Ramos (cell line): ENCODE measurements around the gene PIMREG.
"Not testable (repeated sequence)": the region's sequence is repeated elsewhere in the genome, so short reads cannot be mapped to it uniquely, and the experiment has no call there.

Source experiments
- in situ Hi-C: fragments of 300-500 bp; cut with MboI; formaldehyde crosslinking; loops from one replicate; pipeline ENCODE4 v1.14.3; 2022; ENCODE audit warnings: low sequenced_read_pairs; ENCODE audit not compliant: unreplicated experiment

PIMREG gene

DNA sequence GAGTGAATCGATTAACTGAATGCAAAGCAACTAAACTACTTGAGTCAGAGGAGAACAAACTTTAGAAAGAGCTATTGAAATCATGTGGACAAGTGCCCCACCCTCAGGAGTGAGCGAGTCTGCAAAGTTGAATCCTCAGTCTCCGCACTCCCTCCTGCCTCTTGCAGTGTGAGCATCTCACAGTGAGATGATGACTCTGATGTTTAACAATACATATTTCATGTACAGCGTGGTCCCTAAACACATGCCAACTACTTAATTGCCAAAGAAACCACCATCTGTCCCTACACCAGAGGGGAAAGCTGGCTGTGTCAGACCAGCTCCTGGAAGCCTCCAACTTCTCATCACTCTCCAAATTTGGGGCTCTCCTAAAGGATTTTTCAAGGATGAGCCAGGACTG is 31.2 kb downstream of the PIMREG start:
- in situ Hi-C loops, result no loop called here

DNA sequence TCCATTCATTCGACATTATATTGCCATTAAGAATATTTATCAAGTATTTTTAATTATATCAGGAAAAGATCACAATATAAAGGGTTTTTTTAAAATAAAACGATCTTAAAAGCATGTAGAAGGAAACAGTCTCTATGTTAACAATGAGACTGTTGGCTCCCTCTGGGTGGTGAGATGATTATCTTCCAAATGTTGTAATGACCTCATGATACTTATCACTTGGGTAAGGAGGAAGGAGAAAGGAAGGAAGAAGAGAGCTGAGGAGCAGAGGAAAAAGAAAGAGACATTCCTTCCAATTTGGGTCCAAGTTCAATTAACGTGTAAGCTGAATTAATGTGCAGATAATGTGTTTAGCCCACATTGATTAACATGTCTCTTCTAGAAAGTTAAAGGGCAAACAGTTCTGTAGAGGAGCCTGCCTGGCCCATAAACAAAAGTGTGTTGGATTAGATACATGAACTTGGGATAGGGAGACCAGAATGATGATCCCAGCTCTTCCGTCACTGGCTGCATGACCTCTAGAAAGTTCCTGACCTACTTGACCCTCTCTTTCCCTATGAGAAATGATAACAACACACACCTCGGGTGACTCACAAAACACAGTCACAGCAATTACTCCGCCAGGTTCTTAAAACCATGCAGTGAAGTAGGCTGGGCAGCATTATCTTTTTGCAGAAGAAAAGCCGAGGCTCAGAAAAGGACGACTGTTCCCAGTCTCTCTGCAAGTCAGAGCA is 32.0 kb downstream of the PIMREG start:
- in situ Hi-C loops, result no loop called here

DNA sequence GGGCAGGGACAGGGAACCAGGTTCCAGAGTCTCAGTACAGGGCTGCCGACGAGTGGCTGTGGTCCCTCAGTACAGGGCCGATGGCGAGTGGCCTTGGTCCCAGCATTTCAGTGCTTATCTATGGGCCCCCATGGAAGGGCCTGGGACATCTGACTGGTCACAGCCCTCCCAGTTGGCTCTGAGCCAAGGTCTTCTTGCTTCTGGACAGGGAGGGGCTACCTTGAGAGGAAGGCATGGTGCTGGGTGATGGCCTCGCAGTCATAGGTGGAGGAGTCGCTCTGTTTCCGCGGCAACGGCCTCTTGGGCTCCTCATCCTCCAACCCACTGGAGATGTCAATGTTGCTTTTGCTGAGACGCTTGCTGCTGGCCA is 32.5 kb downstream of the PIMREG start:
- in situ Hi-C loops, result no loop called here

DNA sequence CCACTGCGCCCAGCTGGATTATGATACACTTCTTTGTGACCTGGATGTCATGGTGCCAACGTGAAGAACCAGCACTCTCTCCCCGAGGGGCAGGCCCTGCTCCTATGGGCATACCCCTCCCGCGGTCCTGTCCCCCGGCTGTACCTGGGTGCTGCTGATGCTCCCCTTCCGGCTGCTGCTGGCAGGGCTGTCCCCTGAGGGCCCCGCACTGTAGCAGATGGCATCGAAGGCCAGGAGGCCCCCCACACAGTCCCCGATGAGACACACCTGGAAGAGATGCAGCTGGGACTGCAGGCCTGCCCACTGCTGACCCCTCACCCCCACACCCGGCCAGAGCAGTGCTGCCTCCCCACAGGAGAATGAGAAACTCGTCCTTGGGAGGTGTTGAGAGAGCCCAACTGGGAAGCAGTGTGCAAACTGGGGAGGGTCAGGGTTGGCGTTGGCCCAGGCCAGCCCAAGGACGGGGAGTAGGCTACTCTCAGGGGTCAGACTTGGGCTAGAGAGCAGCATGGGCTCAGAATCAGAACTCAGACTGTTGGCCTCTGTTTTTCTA is 33.7 kb downstream of the PIMREG start:
- in situ Hi-C loops, result no loop called here

DNA sequence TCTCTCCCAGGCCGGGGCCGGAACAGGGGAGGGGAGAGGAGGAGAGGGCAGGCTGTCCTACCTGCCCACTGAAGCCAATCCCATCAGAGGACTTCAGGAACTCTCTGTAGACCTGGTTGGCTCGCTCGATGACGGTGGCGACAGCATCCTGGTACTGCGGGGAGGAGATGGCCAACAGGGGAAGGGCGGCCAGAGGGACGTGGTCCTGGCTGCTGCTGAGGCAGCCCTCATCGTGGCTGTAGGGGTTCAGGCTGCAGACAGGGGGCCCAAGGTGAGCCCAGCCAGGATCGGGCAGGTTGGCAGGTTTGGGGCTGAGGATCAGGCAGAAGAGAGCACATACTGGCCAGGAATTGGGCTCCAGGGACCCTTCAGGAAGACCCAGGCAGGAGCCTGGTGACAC is 34.2 kb downstream of the PIMREG start:
- in situ Hi-C loops, result no loop called here

DNA sequence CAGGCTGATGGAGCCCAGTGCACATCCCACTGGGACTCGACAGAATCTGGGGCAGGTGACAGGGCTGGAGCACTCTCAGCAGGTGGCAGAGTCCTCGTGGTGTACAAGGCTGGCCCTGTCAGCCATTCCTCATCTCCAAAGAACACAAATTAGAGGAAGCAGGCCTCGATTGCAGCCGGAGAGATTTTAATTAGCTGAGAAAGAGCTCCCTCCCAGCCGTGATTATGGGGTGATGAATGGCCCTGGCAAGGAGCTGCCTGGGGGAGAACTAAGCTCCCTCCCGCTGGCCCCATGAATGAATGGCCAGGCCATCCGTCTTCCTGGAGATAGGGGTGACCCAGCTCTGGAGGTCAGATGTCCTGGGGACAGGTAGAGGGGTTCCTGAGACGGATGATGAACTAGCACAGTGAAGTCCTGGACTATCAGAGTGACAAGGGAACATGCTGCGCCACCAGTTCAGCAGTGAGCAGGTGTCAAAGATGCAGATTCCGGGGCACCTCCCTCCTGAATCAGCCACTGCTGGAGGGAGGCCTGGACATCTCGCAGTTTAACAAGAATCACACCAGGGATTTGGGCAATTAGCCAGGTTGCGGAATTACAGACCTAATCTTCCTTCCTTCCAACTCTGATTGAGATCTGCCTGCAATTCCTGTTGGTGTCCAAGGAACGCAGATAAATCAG is 35.5 kb downstream of the PIMREG start:
- in situ Hi-C loops, result no loop called here

DNA sequence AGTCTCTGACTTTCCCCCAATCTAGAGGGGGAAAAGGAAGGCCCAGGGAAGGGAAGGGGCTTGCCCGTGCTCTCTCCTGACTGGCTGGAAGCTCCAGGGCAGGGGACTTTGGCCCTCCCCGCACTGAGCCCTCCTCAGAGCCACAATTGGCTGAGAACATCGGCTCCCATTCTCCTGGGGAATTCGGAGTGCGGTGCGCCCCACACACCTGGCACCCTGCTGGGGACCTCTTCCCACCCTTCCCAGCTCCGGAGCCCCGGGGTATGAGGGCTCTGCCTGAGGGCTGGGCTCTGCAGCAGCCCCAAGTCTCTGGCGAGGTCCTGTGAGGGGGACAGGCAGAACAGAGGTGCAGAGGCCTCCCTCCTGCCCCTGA is 36.0 kb downstream of the PIMREG start:
- in situ Hi-C loops, result no loop called here

DNA sequence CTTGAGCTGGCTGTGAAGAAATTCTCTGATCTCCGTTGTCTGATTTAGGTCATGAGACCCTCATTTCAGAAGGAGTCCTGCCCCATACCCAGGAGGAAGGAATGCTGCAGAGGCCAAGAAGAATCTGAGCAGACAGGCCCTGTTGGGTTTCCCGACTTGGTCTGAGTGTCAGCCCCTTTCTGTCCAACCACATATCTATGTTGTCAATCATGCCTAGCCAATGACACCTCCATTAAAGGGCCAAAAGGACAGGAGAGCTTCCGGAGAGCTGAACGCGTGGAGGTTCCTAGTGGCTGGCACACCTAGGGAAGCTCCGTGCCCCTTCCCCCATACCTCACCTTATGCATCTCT is 37.8 kb downstream of the PIMREG start:
- in situ Hi-C loops, result no loop called here

DNA sequence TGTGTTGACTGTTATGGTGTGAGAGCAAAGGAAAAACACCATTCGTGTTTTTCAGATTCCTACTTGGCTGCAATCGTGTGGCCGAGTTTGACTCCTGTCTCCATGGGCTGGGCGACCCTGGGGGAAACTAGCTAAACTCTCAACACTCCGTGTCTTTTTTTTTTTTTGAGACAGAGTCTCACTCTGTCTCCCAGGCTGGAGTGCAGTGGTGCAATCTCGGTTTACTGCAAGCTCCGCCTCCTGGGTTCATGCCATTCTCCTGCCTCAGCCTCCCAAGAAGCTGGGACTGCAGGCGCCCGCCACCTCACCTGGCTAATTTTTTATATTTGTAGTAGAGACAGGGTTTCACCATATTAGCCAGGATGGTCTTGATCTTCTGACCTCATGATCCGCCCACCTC is 38.5 kb downstream of the PIMREG start:
- in situ Hi-C loops, result not testable (repeated sequence)

DNA sequence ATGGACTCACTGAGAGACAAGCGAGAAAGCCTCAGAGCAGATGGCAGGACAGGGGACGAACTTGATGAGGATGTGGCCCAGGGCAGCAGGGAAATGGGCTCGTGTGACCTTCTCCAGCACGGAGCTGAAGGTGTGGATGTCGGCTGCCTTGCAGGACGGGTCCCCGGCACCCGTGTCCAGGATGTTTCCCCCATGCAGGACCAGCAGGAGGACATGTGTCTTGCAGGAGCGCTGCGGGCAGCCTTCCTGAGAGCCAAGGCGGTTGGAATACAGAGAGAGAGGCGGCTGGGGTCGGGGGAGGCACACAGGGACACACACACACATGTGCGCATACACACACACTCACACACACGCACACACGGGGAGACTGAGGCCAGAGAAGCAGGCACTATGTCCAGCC is 39.3 kb downstream of the PIMREG start:
- in situ Hi-C loops, result no loop called here

DNA sequence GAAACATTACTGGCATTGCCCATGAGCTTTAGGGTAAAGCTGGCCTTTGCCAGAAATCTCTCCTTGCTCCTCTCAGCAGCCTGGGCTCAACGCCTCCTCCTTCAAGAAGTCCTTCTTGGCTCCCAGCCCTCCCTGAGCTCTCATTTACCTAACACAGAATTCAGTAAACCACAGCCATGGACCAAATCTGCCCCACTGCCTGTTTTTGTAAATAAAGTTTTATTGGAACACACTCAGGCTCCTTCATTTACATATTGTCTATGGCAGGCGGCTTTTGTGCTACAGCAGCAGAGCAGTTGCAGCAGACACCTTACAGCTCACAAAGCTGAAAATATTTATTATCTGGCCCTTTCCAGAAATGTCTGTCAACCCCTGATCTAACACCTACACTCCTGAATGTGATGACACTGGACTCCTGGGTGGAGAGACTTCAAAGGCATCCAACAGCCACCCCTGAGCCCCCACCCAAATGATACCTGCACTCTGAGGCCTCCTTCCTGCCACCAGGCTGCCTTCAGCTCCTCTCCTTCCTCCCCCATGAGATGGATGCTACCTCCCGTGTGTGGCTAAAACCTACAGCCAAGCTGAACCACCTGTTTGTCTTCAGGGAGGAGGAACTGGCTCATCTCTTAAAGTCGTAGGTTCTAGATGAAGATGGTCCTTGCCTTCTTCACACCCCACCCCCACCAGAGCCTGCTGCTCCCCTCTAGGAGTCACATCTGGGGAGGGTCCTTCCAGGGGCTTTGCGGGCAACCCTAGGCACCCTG is 41.6 kb downstream of the PIMREG start:
- in situ Hi-C loops, result no loop called here

DNA sequence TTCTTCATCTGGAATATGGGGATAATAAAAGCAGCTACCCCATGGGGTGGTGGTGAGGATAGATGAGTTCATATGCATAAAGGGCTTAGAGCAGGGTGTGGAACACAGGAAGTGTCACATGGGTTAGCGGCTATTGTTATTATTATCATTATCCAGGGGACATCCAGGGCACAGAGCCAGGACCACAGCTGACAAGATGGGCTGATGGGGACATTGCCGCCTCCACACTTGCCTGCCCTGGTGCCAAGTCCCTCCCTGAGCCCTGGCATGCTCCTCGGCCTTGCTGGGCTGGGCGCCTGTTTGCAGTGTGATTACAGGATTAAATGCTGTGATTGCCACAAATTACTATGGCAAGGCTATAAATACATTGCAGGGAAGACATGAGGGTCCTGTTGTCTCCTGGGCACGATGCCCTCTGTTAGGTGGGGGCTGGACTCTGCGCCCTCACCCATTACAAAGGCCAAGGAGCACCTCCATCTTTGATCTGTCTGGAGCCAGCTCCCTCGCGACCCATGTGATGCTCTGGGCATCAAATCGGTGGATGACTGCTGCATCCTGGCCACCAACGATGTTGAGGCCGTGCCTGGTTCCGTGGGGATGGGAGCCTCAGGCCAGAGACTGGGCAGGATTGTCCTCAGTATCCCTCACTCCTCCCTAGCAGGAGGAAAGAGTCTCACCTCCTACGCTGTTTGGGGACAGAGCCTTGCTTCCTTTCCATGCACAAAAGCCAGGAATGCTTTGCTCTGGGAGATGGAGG is 43.2 kb downstream of the PIMREG start:
- in situ Hi-C loops, result no loop called here

DNA sequence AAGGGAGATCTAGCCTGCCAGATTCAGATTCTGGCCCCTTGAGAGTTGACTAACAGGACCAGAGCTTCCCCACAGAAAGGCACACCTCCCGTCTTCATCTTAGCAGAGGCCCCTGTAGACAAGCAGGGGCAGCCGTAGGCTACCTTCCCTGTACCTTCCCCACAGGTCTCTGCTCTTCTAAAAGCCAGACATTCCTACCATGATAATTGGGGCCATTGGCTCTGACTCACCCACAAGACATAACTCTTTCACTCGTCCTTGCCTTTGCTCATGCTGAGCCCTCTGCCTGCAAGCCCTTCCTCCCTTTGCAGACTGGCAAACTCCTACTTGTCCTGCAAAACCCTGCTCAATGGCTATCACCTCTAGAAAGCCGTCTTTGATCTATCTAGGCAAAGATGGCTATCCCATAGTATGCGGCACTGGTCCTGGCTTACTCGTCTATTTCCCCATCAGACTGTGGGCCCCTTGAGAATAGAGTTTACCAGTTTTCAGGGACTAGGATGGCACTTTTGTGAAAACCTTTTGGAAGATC is 43.8 kb downstream of the PIMREG start:
- in situ Hi-C loops, result no loop called here

DNA sequence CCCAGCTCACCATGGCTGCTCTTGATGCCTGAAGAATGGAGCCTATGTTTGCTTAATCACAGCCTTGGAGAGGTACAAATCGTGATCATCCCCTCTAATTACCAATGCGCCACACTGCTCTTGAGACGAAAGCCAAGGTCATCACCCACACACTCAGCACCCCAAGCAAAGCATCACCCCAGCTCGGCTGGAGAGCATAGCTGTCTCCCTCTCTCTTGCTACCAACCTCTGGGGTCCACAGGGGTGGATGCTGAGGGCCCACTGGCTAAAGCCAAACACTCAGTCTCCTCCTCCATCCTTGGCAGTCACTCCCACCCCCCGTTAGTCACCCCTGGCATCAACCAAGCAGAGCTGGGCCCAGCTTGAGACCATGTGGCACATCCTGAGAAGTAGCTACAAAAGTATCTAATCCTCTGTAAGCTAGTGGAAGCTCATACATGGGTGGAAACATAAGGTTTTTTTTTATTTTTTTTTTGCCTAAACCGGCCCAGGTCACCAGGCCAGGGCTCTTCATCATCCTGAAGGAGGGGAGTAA is 44.8 kb downstream of the PIMREG start:
- in situ Hi-C loops, result no loop called here

DNA sequence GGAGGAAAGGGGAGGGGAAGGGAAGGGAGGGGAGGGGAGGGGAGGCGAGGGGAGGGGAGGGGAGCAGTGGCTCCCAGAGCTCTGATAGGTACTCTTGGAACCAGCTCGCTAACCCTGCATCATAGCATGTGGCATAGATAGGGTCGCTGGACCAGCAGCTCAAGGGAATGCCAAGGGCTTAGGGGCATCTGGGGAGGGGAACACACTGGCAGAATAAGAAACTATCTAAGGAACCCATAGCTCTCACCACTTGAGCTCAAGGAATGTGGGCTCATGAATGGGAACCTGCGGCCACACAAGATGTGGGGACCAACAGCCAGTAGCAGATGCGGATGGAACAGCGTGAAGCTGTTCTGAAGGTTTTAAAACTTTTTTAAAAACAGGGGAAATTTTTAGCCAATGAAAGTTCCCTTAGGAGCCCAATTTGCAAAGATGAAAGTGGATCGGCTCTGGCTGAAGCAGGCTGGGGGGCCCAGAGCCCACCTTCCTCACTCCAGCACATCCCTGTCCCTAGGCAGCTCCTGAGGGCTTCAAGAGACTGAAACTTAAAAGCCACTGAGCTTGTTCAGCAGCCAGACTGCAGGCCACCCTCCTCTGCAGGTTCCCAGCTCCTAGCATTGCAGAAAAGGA is 46.9 kb downstream of the PIMREG start:
- in situ Hi-C loops, result no loop called here

DNA sequence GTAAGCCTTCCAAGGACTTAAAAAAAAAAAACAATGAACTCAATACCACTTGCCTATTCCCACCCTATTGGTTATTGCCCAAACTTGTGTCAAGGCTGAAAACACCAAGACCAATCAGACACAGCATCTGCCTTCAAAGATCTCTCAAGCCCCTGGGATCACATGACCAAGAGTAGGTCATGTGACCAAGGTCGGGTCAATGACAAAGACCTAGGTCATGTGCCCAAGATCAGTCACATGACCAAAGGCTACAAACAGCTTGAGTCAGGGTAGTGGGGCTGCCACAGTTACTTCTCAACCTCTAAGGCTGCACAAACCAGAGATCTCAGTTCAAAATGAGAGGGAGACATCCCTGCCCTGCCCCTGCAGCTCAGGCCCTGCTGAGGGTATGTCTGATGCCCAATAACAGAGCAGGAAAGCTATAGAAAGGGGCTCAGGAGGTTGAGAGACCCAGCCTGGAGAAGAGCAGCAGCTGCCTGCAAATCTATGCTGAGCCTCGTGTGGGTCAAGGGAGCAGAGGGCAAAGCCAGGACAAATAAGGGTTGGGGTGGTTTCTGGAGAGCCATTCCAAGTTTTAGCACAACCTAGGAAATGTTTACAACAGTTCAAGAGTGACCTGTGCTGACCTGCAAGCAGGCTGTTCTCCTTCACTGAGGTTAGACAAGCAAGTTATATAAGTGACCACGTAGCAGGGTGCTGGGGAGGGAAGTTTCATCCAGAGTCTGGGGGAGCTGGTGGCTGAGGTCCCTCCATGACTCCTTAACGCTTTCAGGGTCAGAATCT is 48.8 kb downstream of the PIMREG start:
- in situ Hi-C loops, result no loop called here

DNA sequence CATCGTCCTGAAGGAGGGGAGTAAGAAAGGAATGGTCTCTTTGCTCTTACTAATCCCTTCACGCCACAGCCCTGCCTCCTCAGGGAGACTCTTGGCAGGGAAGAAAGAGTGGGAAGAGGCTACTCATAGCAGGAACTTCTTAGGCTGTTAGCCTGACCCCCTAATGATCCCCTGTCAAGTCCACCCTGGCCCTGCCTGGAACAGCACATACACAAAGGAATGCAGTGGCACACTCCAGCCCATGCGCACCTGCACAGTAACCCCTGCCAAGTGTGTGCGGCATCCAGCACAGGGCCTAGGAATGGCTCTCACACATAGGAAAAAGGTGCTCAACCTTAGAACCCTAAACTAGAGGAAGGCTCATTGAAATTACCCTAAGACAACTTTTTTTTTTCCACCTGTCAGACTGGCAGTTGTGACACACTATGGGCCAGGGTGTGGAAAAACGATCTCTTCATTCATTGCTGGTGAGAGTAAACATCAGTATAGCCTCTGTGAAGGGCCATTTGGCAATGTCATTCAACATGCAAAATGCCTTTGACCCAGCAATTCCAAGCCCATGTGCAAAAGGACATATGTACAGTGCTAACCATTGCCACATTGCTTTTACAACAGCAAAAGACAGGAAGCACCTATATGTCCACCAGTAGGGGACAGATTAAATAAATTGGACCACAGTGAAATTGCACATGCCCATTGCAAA is 50.1 kb downstream of the PIMREG start:
- in situ Hi-C loops, result no loop called here

DNA sequence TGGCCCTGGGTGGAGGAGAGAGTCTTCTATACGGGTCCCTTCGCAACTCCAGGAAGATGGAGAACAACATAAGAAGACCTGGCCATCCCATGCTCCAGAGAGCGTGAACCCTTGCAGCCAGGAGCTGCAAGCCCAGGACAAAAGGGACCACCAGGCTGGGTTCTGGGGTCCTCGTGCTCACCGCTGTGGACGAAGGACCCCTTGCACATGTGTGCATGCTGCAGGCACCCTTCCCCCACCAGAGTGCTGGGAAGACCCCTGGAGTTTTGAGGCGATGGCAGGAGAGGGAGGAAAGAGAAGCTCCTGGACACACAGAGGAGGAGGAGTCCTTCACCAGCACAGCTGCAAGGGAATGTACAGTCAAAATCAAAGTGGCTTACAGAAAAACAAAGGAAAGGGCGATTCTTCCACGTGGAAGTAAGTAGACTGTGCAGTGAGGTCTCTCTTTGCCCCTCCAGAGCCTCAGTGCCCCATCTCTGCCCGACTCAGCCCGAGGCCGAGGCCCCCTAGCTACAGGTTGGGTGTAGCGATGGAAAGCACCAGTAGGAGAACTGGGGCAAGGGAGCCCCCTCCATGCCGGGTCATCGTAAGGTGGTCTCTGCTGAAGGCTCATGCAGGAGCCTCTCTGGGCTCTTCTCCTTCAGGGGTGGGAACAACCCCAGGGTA is 51.3 kb downstream of the PIMREG start:
- in situ Hi-C loops, result no loop called here
